Esophagus squamous epithelium (tissue), 4 donors: ENCODE data around the gene SVIL.
"Not testable (repeated sequence)": the region's sequence is repeated elsewhere in the genome, so short reads cannot be mapped to it uniquely, and the experiment has no call there.

ENCODE experiments used
- CTCF ChIP-seq, 6 experiments: fragments of 450-650 bp in 4 of 6; fragments of 200-600 bp in 2 of 6; sonication (generic) in 2 of 6; IDR thresholded peaks; one replicate each; pipeline ENCODE4 v1.5.1; 2016 to 2019; ENCODE audit warnings: antibody characterized with exemption in 6 of 6, mild to moderate bottlenecking in 4 of 6, moderate library complexity in 4 of 6
- POLR2A ChIP-seq, 4 donors: fragments of 450-650 bp; IDR thresholded peaks; one replicate each; pipeline ENCODE4 v1.6.1; 2017; ENCODE audit warnings: antibody characterized with exemption in 4 of 4, mild to moderate bottlenecking in 4 of 4, moderate library complexity in 3 of 4

DNA sequence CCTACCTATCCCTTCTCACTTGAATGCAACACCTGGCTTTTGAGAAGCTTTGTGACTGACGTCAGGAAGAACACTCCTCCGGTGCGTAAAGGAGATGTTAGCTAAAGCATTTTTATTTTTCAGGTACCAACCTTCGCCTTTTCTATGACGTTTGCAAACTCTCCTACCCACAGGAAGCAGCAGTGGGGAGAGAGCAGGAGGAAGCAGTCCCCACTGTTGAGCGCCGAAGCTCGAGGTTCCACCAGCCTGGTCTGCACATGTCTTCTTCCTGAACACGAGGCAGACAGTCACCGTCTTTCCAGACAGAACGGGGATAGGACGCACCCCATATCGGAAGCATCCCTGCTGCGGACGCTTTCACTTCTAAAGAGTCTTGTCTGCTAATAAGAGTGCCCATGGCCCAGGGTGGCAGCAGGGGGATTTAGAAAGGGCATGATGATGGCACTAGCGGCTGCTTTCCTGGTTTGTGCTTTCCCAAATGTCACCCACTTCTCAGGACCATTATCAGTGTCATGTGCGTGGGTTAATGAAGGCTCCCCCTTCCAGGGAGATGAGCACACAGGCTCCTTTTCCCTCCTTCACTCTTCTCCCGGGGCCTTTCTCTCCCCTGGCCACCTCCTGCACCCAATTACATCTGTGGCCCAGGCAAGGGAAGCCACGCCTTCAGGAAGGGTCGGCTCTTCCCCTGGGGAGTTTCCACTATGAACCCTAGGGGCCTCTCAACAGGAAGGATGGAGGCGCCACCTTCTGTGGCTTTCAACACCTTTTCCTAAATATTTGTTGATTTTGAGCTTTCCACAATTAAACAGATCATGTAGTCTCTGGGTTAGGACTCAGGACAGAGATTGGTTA lies 147.5 kb downstream of the SVIL start:
- TF ChIP-seq POLR2A, CTCF (IDR thresholded peaks at IDR 0.05): not testable (repeated sequence)
